ENCODE data around the gene TSPAN32. TPM values are rescaled to one million over a fixed set of nuclear protein-coding genes. Genes with fewer than 3 reads are reported as not detected.

The TSPAN32 gene
- total and polyA plus RNA-seq, 10 donors = 10.6 to 21.8 (median 17.5) TPM

GRCh38 chr11:2264366-2265053 lies 37.3 kb upstream of the TSPAN32 start:
- Histone ChIP-seq H3K4me1 (peaks cover 14 to 49% (median 35%) of the 10 kb centered on the region in 6 donors), H3K27me3 (replicated peaks in 1 of 7) (peaks cover 0 to 25% (median 12%) of the 10 kb centered on the region in 7 donors), H3K27ac (peak overlapping the region in 1 of 8 donors; percentile 83), H3K36me3 (no peaks in the 10 kb centered on the region), H3K9me3 (no peaks in the 10 kb centered on the region), H3K4me3 (no peak overlapping the region)
- intact Hi-C loops (cut with DNase I; ENCODE audit: low total_unique reads) = no loop called here
- no peak for DNase-seq
- WGBS, 5 donors = 90 to 95% (median 91%) methylated on average over 20 to 22 of the region's 22 CpGs
- TF ChIP-seq POLR2AphosphoS5 (IDR thresholded peaks at IDR 0.05) (no peak), POLR2A (IDR thresholded peaks at IDR 0.05) (no peak)
- TF ChIP-seq, protein P1, sequence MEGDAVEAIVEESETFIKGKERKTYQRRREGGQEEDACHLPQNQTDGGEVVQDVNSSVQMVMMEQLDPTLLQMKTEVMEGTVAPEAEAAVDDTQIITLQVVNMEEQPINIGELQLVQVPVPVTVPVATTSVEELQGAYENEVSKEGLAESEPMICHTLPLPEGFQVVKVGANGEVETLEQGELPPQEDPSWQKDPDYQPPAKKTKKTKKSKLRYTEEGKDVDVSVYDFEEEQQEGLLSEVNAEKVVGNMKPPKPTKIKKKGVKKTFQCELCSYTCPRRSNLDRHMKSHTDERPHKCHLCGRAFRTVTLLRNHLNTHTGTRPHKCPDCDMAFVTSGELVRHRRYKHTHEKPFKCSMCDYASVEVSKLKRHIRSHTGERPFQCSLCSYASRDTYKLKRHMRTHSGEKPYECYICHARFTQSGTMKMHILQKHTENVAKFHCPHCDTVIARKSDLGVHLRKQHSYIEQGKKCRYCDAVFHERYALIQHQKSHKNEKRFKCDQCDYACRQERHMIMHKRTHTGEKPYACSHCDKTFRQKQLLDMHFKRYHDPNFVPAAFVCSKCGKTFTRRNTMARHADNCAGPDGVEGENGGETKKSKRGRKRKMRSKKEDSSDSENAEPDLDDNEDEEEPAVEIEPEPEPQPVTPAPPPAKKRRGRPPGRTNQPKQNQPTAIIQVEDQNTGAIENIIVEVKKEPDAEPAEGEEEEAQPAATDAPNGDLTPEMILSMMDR (IDR thresholded peaks at IDR 0.05 in 8 of 11, conservative IDR thresholded peaks at IDR 0.05 in 3 of 11) = no peak

DNA sequence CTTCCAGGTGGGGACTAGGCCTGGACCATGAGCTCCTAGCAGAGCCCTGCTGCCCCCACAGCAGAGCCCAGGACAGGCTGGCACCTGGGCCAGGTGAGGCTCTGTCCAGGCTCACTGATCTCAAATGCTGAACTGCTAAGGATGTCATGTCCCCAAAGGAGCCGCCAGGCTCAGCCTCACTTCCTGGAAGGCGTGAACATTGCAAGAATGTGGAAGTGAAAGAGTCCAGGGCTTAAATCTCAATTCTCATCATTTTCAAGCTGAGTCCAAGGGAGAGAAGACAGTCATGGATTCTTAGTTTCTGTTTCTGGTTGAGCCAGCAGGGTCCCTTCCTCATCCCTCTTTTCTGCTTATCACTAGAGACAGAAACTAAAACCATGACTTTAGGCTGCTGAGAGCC lies 36.4 kb upstream of the TSPAN32 start:
- intact Hi-C loops (cut with DNase I; ENCODE audit: low total_unique reads) = no loop called here
- peaks cover 17 to 58% (median 44%) of the 10 kb centered on the region in 6 donors for H3K4me1 ChIP-seq
- DNase-seq = no peak
- no peaks in the 10 kb centered on the region for H3K36me3 ChIP-seq
- no peak for TF ChIP-seq POLR2A (IDR thresholded peaks at IDR 0.05)
- TF ChIP-seq POLR2AphosphoS5 (IDR thresholded peaks at IDR 0.05) = peak in 1 of 3 donors; percentile 49
- TF ChIP-seq, protein P1 (IDR thresholded peaks at IDR 0.05 in 8 of 11, conservative IDR thresholded peaks at IDR 0.05 in 3 of 11) = peak in 3 of 11 experiments; percentile 17 to 28 (median 26)
- H3K27ac ChIP-seq = peak overlapping the region; percentile 3 to 88 (median 61)
- peak overlapping the region in 1 of 8 donors; percentile 46 for H3K4me3 ChIP-seq
- peaks cover 3 to 29% (median 21%) of the 10 kb centered on the region in 7 donors for H3K27me3 ChIP-seq (replicated peaks in 1 of 7)
- no peaks in the 10 kb centered on the region for H3K9me3 ChIP-seq
- WGBS, 5 donors = 3 to 14% (median 10%) methylated on average over 2 of the region's 2 CpGs

DNA sequence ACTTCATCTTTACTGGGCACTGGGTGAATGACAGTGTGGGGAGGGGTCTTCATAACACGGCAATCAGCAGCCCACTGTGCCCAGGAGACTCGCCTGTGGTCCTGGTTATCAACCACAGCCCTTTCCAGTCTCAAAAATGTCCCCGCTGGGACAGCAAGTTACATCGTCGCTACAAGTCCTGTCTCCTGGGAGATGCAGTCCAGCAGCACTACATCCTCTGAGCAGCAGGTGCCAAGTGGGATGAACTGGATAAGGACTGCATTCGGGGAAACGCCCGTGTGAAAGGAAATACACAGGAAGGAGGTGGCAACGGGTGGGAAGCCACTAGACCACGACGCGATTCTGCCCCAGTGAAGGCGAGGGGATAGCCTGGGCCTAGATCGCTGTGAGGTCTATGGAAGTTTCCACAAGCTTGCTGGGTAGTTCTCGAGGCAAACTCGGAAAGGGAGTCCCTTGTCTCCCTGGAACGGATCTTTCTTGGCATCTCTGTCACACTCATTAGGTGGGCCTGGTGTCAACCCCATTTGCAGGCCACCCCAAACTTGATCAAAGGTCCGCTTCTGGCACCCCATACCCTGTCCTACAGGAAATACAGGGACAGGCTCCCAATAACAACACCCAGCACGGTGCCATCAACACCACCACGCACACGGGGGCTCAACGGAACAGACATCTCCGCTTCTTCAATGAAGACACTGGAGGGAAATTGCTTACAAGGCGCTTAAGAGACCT lies 35.8 kb upstream of the TSPAN32 start:
- Histone ChIP-seq H3K27ac (peak overlapping the region; percentile 3 to 88 (median 61)), H3K4me1 (peaks cover 22 to 64% (median 51%) of the 10 kb centered on the region in 6 donors), H3K27me3 (replicated peaks in 1 of 7) (peaks cover 5 to 35% (median 27%) of the 10 kb centered on the region in 7 donors), H3K36me3 (no peaks in the 10 kb centered on the region), H3K4me3 (peak overlapping the region in 1 of 8 donors; percentile 46), H3K9me3 (no peaks in the 10 kb centered on the region)
- WGBS, 5 donors = 46 to 62% (median 49%) methylated on average over 24 of the region's 24 CpGs
- TF ChIP-seq, protein P1 (IDR thresholded peaks at IDR 0.05 in 8 of 11, conservative IDR thresholded peaks at IDR 0.05 in 3 of 11) = no peak
- no peak for TF ChIP-seq POLR2A (IDR thresholded peaks at IDR 0.05)
- TF ChIP-seq POLR2AphosphoS5 (IDR thresholded peaks at IDR 0.05) = peak in 2 of 3 donors; percentile 26 to 37
- intact Hi-C loops (cut with DNase I; ENCODE audit: low total_unique reads) = no loop called here
- DNase-seq = no peak
